Activated B cell treated with CpG ODN at 0.5 μM for 24 hours (primary cell): ENCODE results near the gene BTBD9. TPM values are rescaled to one million over a fixed set of nuclear protein-coding genes. Genes with fewer than 3 reads are reported as not detected.

Experiments
- ATAC-seq: fragments of 200-7000 bp; cut with Tn5 transposase; one replicate; pipeline ENCODE4 v1.10.0; 2021; ENCODE audit warnings: low read depth, mild to moderate bottlenecking, moderate library complexity
- CTCF ChIA-PET: fragments of 350-600 bp; sonication (Branson Sonifier 250); formaldehyde crosslinking; loops from one replicate; lab custom pipeline; 2021; ENCODE audit warnings: antibody characterized with exemption; lab: Charles Lee
- POLR2A ChIA-PET: fragments of 350-600 bp; sonication (Branson Sonifier 250); formaldehyde crosslinking; loops from one replicate; lab custom pipeline; 2021; ENCODE audit warnings: antibody characterized with exemption; lab: Charles Lee
- DNase-seq: peaks from one replicate; pipeline ENCODE4 v3.0.0; 2022
- H3K27ac Mint-ChIP-seq: one replicate; pipeline ENCODE4 v1.8.0; 2020; ENCODE audit warnings: mixed read lengths
- H3K27me3 Mint-ChIP-seq: one replicate; pipeline ENCODE4 v1.8.0; 2021; ENCODE audit warnings: mixed read lengths
- H3K36me3 Mint-ChIP-seq: one replicate; pipeline ENCODE4 v1.8.0; 2021; ENCODE audit warnings: low read depth, mixed read lengths
- H3K4me1 Mint-ChIP-seq: one replicate; pipeline ENCODE4 v1.8.0; 2021; ENCODE audit warnings: mixed read lengths
- H3K4me3 Mint-ChIP-seq: one replicate; pipeline ENCODE4 v1.8.0; 2020; ENCODE audit warnings: mild to moderate bottlenecking, mixed read lengths
- H3K9me3 Mint-ChIP-seq: one replicate; pipeline ENCODE4 v1.8.0; 2020; ENCODE audit warnings: mixed read lengths
- intact Hi-C: fragments of 100-400 bp; cut with micrococcal nuclease; formaldehyde crosslinking; loops from one replicate; pipeline ENCODE4 v1.15.1; 2024
- total RNA-seq: library from RNA; stranded (reverse); gene quantifications from 2 replicates; pipeline ENCODE4 v1.2.3, GENCODE V29; 2022
- TF ChIP-seq, protein P1 (sequence below): fragments of 200-600 bp; IDR thresholded peaks from one replicate; pipeline ENCODE4 v1.8.0; 2022; ENCODE audit warnings: antibody characterized with exemption, mild to moderate bottlenecking

BTBD9 gene
- total RNA-seq, 1 donor from 2014 or later, result 25.7 TPM

GRCh38 chr6:38146734-38147027 is 493.0 kb downstream of the BTBD9 start:
- CTCF ChIA-PET, result no interaction called here

GRCh38 chr6:38146021-38146733 is 493.6 kb downstream of the BTBD9 start:
- intact Hi-C loops, result no loop called here
- TF ChIP-seq, protein P1, sequence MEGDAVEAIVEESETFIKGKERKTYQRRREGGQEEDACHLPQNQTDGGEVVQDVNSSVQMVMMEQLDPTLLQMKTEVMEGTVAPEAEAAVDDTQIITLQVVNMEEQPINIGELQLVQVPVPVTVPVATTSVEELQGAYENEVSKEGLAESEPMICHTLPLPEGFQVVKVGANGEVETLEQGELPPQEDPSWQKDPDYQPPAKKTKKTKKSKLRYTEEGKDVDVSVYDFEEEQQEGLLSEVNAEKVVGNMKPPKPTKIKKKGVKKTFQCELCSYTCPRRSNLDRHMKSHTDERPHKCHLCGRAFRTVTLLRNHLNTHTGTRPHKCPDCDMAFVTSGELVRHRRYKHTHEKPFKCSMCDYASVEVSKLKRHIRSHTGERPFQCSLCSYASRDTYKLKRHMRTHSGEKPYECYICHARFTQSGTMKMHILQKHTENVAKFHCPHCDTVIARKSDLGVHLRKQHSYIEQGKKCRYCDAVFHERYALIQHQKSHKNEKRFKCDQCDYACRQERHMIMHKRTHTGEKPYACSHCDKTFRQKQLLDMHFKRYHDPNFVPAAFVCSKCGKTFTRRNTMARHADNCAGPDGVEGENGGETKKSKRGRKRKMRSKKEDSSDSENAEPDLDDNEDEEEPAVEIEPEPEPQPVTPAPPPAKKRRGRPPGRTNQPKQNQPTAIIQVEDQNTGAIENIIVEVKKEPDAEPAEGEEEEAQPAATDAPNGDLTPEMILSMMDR, result no peak
- ChIA-PET POLR2A (no interaction called here), CTCF (no interaction called here)
- Mint-ChIP-seq H3K27me3 (no peaks in the 10 kb centered on the region), H3K27ac (no peak overlapping the region), H3K4me3 (no peak overlapping the region), H3K9me3 (no peaks in the 10 kb centered on the region), H3K36me3 (peaks cover 40% of the 10 kb centered on the region), H3K4me1 (no peaks in the 10 kb centered on the region)
- DNase-seq (no peak), ATAC-seq (no peak)

More at GRCh38 chr6:38146734-38147027, 493.0 kb downstream of the BTBD9 start:
- TF ChIP-seq, protein P1, result no peak
- POLR2A ChIA-PET, result no interaction called here
- Mint-ChIP-seq H3K4me3 (no peak overlapping the region), H3K27me3 (no peaks in the 10 kb centered on the region), H3K4me1 (no peaks in the 10 kb centered on the region), H3K9me3 (no peaks in the 10 kb centered on the region), H3K27ac (no peak overlapping the region), H3K36me3 (peaks cover 35% of the 10 kb centered on the region)
- intact Hi-C loops, result no loop called here
- ATAC-seq, result no peak
- no peak for DNase-seq

DNA sequence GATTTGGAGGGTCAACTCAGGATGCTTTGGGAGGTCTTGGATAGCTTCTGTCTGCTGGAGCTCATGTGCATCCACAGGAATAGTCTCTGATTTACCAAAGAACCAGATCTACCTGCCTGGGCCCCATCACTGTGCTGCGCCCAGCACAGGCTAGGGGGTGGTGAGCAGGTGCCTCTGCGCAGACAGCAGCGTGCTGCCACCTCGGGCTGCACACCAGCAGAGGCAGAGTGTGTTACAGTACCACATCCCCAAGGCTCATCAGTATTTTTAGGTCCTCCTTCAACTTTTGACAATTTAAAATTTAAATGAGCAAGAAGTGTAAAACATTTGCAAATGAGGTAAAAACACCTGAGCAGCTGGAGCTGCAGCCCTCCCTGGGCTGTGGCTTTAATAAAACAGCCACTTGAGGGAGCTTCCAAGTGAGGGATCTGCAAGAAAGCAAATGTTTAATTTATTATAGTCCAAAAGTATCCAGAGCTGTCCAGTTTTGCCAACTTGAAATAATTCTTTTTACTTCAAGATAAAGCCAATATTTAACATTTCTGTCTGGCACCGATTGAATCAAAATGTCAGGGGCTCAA is 495.3 kb downstream of the BTBD9 start:
- TF ChIP-seq, protein P1, result no peak
- Mint-ChIP-seq H3K27me3 (no peaks in the 10 kb centered on the region), H3K27ac (no peak overlapping the region), H3K4me1 (no peaks in the 10 kb centered on the region), H3K4me3 (no peak overlapping the region), H3K36me3 (peaks cover 35% of the 10 kb centered on the region), H3K9me3 (no peaks in the 10 kb centered on the region)
- intact Hi-C loops, result no loop called here
- CTCF ChIA-PET, result no interaction called here
- DNase-seq, result no peak
- ATAC-seq, result no peak
- POLR2A ChIA-PET, result no interaction called here

DNA sequence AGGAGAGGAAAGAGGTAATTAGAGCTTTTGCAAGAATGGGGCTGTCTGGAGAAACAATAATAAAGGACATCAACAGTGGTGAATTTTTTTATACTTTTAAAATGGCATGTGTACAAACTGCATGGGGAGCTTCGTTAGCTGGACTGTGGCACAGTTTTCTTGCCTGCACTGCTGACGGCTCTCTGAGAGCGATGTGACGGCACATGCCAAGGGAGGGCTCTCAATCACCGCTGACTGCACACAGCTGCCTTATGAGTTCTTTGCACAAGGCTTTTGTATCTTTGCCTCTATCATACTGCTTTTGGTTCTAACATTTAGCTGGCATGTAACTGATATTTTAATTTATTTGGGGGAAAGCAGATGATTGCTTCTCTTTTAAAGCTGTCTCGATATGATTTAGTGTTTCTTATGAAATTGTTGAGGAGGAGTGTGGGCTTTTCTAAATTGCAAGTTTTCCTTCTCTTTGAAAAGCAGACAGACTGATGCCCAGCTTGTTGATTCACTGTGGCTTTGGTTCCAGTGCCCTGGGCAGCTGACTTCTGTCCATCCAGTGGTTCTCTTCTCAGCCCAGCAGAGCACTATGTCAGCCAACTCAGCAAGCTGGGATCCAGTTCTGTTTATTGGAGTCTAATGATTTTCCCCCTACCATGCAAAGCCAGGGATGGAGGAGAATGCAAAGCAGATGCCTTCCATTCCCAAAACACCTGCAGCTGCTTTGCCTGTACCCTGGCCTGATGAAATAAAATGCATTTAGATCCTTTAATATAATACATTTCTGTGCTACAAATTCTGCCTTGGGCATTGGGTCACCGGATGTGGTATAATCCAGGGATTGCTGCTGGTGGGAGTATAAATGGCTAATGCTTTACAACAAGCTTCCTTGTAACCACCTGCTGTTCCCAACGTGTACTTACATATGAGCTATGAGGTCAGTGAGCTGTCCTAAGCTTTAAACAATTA is 496.3 kb downstream of the BTBD9 start:
- Mint-ChIP-seq H3K4me1 (no peaks in the 10 kb centered on the region), H3K4me3 (no peak overlapping the region), H3K27ac (no peak overlapping the region), H3K27me3 (no peaks in the 10 kb centered on the region), H3K9me3 (no peaks in the 10 kb centered on the region), H3K36me3 (peaks cover 33% of the 10 kb centered on the region)
- CTCF ChIA-PET, result interaction anchor here (0.7 kb wide), 1 partner anchor 12 kb away, joined by 4 read pairs; no protein-coding TSS in a partner anchor
- ATAC-seq (no peak), DNase-seq (no peak)
- TF ChIP-seq, protein P1, result no peak
- POLR2A ChIA-PET, result no interaction called here
- intact Hi-C loops, result no loop called here
